Renal pelvis (tissue), 4 donors: ENCODE results near the gene PCMT1. TPM values are rescaled to one million over a fixed set of nuclear protein-coding genes. Genes with fewer than 3 reads are reported as not detected.
"Not testable (repeated sequence)": the region's sequence is repeated elsewhere in the genome, so short reads cannot be mapped to it uniquely, and the experiment has no call there.

Experiments
- DNase-seq: peaks from one replicate; pipeline ENCODE4 v3.0.0-alpha.2; 2013
- polyA plus RNA-seq, 3 donors: library from polyadenylated mRNA; unstranded; fragments of 120-200 nt; gene quantifications; one replicate each; pipeline ENCODE4 v1.2.1, GENCODE V29; 2013; ENCODE audit not compliant: insufficient read length in 3 of 3

The PCMT1 gene
- polyA plus RNA-seq, 3 donors, result 81.3 to 94.0 (median 88.6) TPM

GRCh38 chr6:149771925-149772324 is 22.4 kb downstream of the PCMT1 start:
- DNase-seq, result no peak

GRCh38 chr6:149777624-149778023 is 28.1 kb downstream of the PCMT1 start:
- no peak for DNase-seq

GRCh38 chr6:149779644-149779963 is 30.1 kb downstream of the PCMT1 start:
- DNase-seq, result no peak

- DNase-seq, result no peak
Observed at GRCh38 chr6:149781715-149782114, 32.2 kb downstream of the PCMT1 start.

GRCh38 chr6:149782337-149782736 is 32.8 kb downstream of the PCMT1 start:
- DNase-seq, result no peak

- no peak for DNase-seq
Observed at GRCh38 chr6:149783551-149783950, 34.0 kb downstream of the PCMT1 start.

- DNase-seq, result no peak
Observed at GRCh38 chr6:149806127-149806526, 56.6 kb downstream of the PCMT1 start.

GRCh38 chr6:149809798-149810197 is 60.3 kb downstream of the PCMT1 start:
- no peak for DNase-seq

GRCh38 chr6:149813351-149813750 is 63.8 kb downstream of the PCMT1 start:
- no peak for DNase-seq

GRCh38 chr6:149815788-149816187 is 66.2 kb downstream of the PCMT1 start:
- DNase-seq, result no peak

GRCh38 chr6:149820506-149820905 is 71.0 kb downstream of the PCMT1 start:
- DNase-seq, result no peak

GRCh38 chr6:149821492-149821891 is 72.0 kb downstream of the PCMT1 start:
- no peak for DNase-seq

- no peak for DNase-seq
Observed at GRCh38 chr6:149823013-149823412, 73.5 kb downstream of the PCMT1 start.

GRCh38 chr6:149825292-149825691 is 75.8 kb downstream of the PCMT1 start:
- DNase-seq, result no peak

- DNase-seq, result no peak
Observed at GRCh38 chr6:149830731-149831307, 81.3 kb downstream of the PCMT1 start.

GRCh38 chr6:149831308-149831820 is 81.8 kb downstream of the PCMT1 start:
- no peak for DNase-seq

GRCh38 chr6:149833651-149834050 is 84.1 kb downstream of the PCMT1 start:
- DNase-seq, result no peak

GRCh38 chr6:149834513-149835481 is 85.3 kb downstream of the PCMT1 start:
- DNase-seq, result peak; percentile 57

- no peak for DNase-seq
Observed at GRCh38 chr6:149840345-149841075, 91.0 kb downstream of the PCMT1 start.

- no peak for DNase-seq
Observed at GRCh38 chr6:149842331-149842730, 92.8 kb downstream of the PCMT1 start.

GRCh38 chr6:149843051-149843633 is 93.6 kb downstream of the PCMT1 start:
- DNase-seq, result no peak

GRCh38 chr6:149844036-149844435 is 94.5 kb downstream of the PCMT1 start:
- DNase-seq, result not testable (repeated sequence)
